Type B pancreatic cell (in vitro differentiated cells): ENCODE measurements around the gene HCST. TPM values are rescaled to one million over a fixed set of nuclear protein-coding genes. Genes with fewer than 3 reads are reported as not detected.

ENCODE experiments used
- DNase-seq: peaks from one replicate; pipeline ENCODE4 v3.0.0; 2021; ENCODE audit warnings: mixed read lengths; ENCODE audit not compliant: unreplicated experiment; ENCODE audit errors: extremely low spot score
- H3K27ac Mint-ChIP-seq: 2 replicates; pipeline ENCODE4 v1.8.0; 2021; ENCODE audit warnings: mild to moderate bottlenecking, mixed read lengths
- H3K27me3 Mint-ChIP-seq: 2 replicates; pipeline ENCODE4 v1.8.0; 2021; ENCODE audit warnings: mixed read lengths
- H3K36me3 Mint-ChIP-seq: 2 replicates; pipeline ENCODE4 v1.8.0; 2021; ENCODE audit warnings: mixed read lengths
- H3K4me1 Mint-ChIP-seq: one replicate; pipeline ENCODE4 v1.8.0; 2021; ENCODE audit warnings: mixed read lengths; ENCODE audit not compliant: unreplicated experiment
- H3K4me3 Mint-ChIP-seq: 2 replicates; pipeline ENCODE4 v1.8.0; 2021; ENCODE audit warnings: mild to moderate bottlenecking, mixed read lengths
- H3K9me3 Mint-ChIP-seq: 2 replicates; pipeline ENCODE4 v1.8.0; 2021; ENCODE audit warnings: mixed read lengths
- CTCF ChIP-seq: fragments of 200-600 bp; sonication (generic); conservative IDR thresholded peaks from 2 replicates; pipeline ENCODE4 v1.5.0; 2021; ENCODE audit warnings: antibody characterized with exemption, mild to moderate bottlenecking
- total RNA-seq: library from RNA; stranded (reverse); gene quantifications from 2 replicates; pipeline ENCODE4 v1.2.1, GENCODE V29; 2021; ENCODE audit warnings: low replicate concordance

The HCST gene
- total RNA-seq, 1 donor from 2014 or later = 1.3 TPM

GRCh38 chr19:35882114-35882832 lies 20.1 kb upstream of the HCST start:
- no peak for DNase-seq
- H3K36me3 Mint-ChIP-seq = peaks cover 3% of the 10 kb centered on the region
- peak; percentile 69 for TF ChIP-seq CTCF
- no peak overlapping the region for H3K4me3 Mint-ChIP-seq
- peaks cover 7% of the 10 kb centered on the region for H3K4me1 Mint-ChIP-seq
- H3K9me3 Mint-ChIP-seq = no peaks in the 10 kb centered on the region
- H3K27ac Mint-ChIP-seq = no peak overlapping the region
- peaks cover 6% of the 10 kb centered on the region for H3K27me3 Mint-ChIP-seq

- DNase-seq = no peak
- H3K4me3 Mint-ChIP-seq = no peak overlapping the region
- H3K36me3 Mint-ChIP-seq = peaks cover 11% of the 10 kb centered on the region
- H3K9me3 Mint-ChIP-seq = no peaks in the 10 kb centered on the region
- no peak for TF ChIP-seq CTCF
- H3K27ac Mint-ChIP-seq = no peak overlapping the region
- H3K27me3 Mint-ChIP-seq = peaks cover 6% of the 10 kb centered on the region
- H3K4me1 Mint-ChIP-seq = peaks cover 7% of the 10 kb centered on the region
Observed at GRCh38 chr19:35883882-35884281, 18.4 kb upstream of the HCST start.

GRCh38 chr19:35885225-35885738 lies 17.0 kb upstream of the HCST start:
- Mint-ChIP-seq H3K4me3 (no peak overlapping the region), H3K4me1 (no peaks in the 10 kb centered on the region), H3K27me3 (no peaks in the 10 kb centered on the region), H3K36me3 (peaks cover 19% of the 10 kb centered on the region), H3K27ac (no peak overlapping the region), H3K9me3 (no peaks in the 10 kb centered on the region)
- no peak for TF ChIP-seq CTCF
- DNase-seq = no peak

GRCh38 chr19:35885904-35886303 lies 16.4 kb upstream of the HCST start:
- no peak overlapping the region for H3K27ac Mint-ChIP-seq
- H3K4me3 Mint-ChIP-seq = no peak overlapping the region
- no peak for TF ChIP-seq CTCF
- no peaks in the 10 kb centered on the region for H3K27me3 Mint-ChIP-seq
- H3K4me1 Mint-ChIP-seq = no peaks in the 10 kb centered on the region
- no peaks in the 10 kb centered on the region for H3K9me3 Mint-ChIP-seq
- DNase-seq = no peak
- peaks cover 22% of the 10 kb centered on the region for H3K36me3 Mint-ChIP-seq

- H3K27ac Mint-ChIP-seq = no peak overlapping the region
- no peaks in the 10 kb centered on the region for H3K27me3 Mint-ChIP-seq
- no peak for TF ChIP-seq CTCF
- no peak for DNase-seq
- no peaks in the 10 kb centered on the region for H3K9me3 Mint-ChIP-seq
- H3K36me3 Mint-ChIP-seq = peaks cover 25% of the 10 kb centered on the region
- no peaks in the 10 kb centered on the region for H3K4me1 Mint-ChIP-seq
- no peak overlapping the region for H3K4me3 Mint-ChIP-seq
Observed at GRCh38 chr19:35887197-35887596, 15.1 kb upstream of the HCST start.
